NT2/D1 (cell line): ENCODE results near the gene PAPSS2.

ENCODE experiments used
- DNase-seq: peaks from one replicate; pipeline ENCODE4 v3.0.0-alpha.2; 2011; ENCODE audit warnings: low read depth, low spot score
- H3K27me3 ChIP-seq: 2 replicates; pipeline ENCODE4 v1.6.0; 2011; ENCODE audit warnings: mild to moderate bottlenecking; ENCODE audit not compliant: insufficient read length, insufficient read depth
- H3K36me3 ChIP-seq: 2 replicates; pipeline ENCODE4 v1.6.1; 2011; ENCODE audit warnings: mild to moderate bottlenecking, low read length, mixed read lengths; ENCODE audit not compliant: insufficient read depth, insufficient read length
- H3K4me1 ChIP-seq: 2 replicates; pipeline ENCODE4 v1.5.1; 2011; ENCODE audit not compliant: insufficient read depth, insufficient read length
- H3K4me3 ChIP-seq: 2 replicates; pipeline ENCODE4 v1.5.1; 2011; ENCODE audit warnings: low read depth; ENCODE audit not compliant: insufficient read length
- H3K9ac ChIP-seq: 2 replicates; pipeline ENCODE4 v1.6.0; 2011; ENCODE audit warnings: low read depth; ENCODE audit not compliant: insufficient read length
- H3K9me3 ChIP-seq: 2 replicates; pipeline ENCODE4 v1.5.1; 2011; ENCODE audit warnings: mild to moderate bottlenecking, low read length; ENCODE audit not compliant: insufficient read depth
- SUZ12 ChIP-seq: IDR thresholded peaks from 2 replicates; pipeline ENCODE4 v1.6.1; 2011; ENCODE audit not compliant: insufficient read length, insufficient read depth; ENCODE audit errors: extremely low read depth
- YY1 ChIP-seq: IDR thresholded peaks from 2 replicates; pipeline ENCODE4 v1.6.1; 2011; ENCODE audit not compliant: insufficient read length, insufficient read depth
- ZNF274 ChIP-seq: IDR thresholded peaks from 2 replicates; pipeline ENCODE4 v1.6.1; 2011; ENCODE audit warnings: mild to moderate bottlenecking, low read depth, low read length

The PAPSS2 gene

GRCh38 chr10:87702260-87702972 lies 42.7 kb downstream of the PAPSS2 start:
- H3K9ac ChIP-seq = no peak overlapping the region
- H3K36me3 ChIP-seq = no peaks in the 10 kb centered on the region
- no peak for DNase-seq
- H3K27me3 ChIP-seq = no peaks in the 10 kb centered on the region
- TF ChIP-seq YY1 (no peak), SUZ12 (no peak), ZNF274 (no peak)
- H3K9me3 ChIP-seq = no peaks in the 10 kb centered on the region
- no peak overlapping the region for H3K4me3 ChIP-seq
- H3K4me1 ChIP-seq = no peaks in the 10 kb centered on the region

DNA sequence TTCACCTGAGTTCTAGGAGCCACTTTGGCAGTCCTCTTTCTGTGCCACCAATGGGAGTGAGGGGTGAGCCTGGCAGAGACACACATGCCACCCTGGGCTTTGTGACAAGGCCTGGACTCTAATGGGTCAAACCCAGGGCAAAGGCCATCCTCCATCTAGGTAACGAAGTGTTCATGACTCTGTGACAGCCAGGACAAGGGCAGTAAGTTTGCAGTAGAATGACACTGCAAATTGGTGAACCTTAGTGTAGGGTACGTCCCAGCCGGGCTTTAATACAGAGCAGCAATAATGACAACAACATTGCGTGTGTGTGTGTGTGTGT lies 43.3 kb downstream of the PAPSS2 start:
- Histone ChIP-seq H3K4me1 (no peaks in the 10 kb centered on the region), H3K9me3 (no peaks in the 10 kb centered on the region)
- TF ChIP-seq SUZ12 (no peak), ZNF274 (no peak), YY1 (no peak)

GRCh38 chr10:87703771-87704170 lies 44.1 kb downstream of the PAPSS2 start:
- no peaks in the 10 kb centered on the region for H3K9me3 ChIP-seq
- no peak overlapping the region for H3K4me3 ChIP-seq
- DNase-seq = no peak
- TF ChIP-seq ZNF274 = no peak
- H3K9ac ChIP-seq = no peak overlapping the region
- no peaks in the 10 kb centered on the region for H3K4me1 ChIP-seq
- no peaks in the 10 kb centered on the region for H3K27me3 ChIP-seq
- H3K36me3 ChIP-seq = no peaks in the 10 kb centered on the region

More for the DNA sequence above, 43.3 kb downstream of the PAPSS2 start:
- DNase-seq = no peak
- Histone ChIP-seq H3K36me3 (no peaks in the 10 kb centered on the region), H3K27me3 (no peaks in the 10 kb centered on the region), H3K4me3 (no peak overlapping the region), H3K9ac (no peak overlapping the region)

GRCh38 chr10:87705339-87705738 lies 45.7 kb downstream of the PAPSS2 start:
- Histone ChIP-seq H3K4me1 (no peaks in the 10 kb centered on the region), H3K36me3 (peaks cover 2% of the 10 kb centered on the region), H3K9ac (no peak overlapping the region), H3K27me3 (no peaks in the 10 kb centered on the region), H3K9me3 (no peaks in the 10 kb centered on the region), H3K4me3 (no peak overlapping the region)
- no peak for DNase-seq
- TF ChIP-seq YY1 = no peak

GRCh38 chr10:87706731-87707130 lies 47.1 kb downstream of the PAPSS2 start:
- H3K36me3 ChIP-seq = peaks cover 2% of the 10 kb centered on the region
- no peak for TF ChIP-seq ZNF274
- no peak for TF ChIP-seq SUZ12
- no peak for TF ChIP-seq YY1
- no peak overlapping the region for H3K9ac ChIP-seq
- H3K9me3 ChIP-seq = no peaks in the 10 kb centered on the region
- no peaks in the 10 kb centered on the region for H3K27me3 ChIP-seq
- no peak for DNase-seq
- no peaks in the 10 kb centered on the region for H3K4me1 ChIP-seq
- no peak overlapping the region for H3K4me3 ChIP-seq

GRCh38 chr10:87707254-87707653 lies 47.6 kb downstream of the PAPSS2 start:
- H3K27me3 ChIP-seq = no peaks in the 10 kb centered on the region
- H3K9me3 ChIP-seq = no peaks in the 10 kb centered on the region
- H3K4me1 ChIP-seq = no peaks in the 10 kb centered on the region
- TF ChIP-seq YY1 (no peak), SUZ12 (no peak), ZNF274 (no peak)
- no peak overlapping the region for H3K9ac ChIP-seq
- DNase-seq = no peak
- H3K36me3 ChIP-seq = peaks cover 2% of the 10 kb centered on the region
- no peak overlapping the region for H3K4me3 ChIP-seq

- no peak for DNase-seq
- H3K9me3 ChIP-seq = no peaks in the 10 kb centered on the region
- TF ChIP-seq YY1 (no peak), SUZ12 (no peak), ZNF274 (no peak)
- no peaks in the 10 kb centered on the region for H3K4me1 ChIP-seq
- H3K9ac ChIP-seq = no peak overlapping the region
- peaks cover 27% of the 10 kb centered on the region for H3K36me3 ChIP-seq
- no peak overlapping the region for H3K4me3 ChIP-seq
- H3K27me3 ChIP-seq = no peaks in the 10 kb centered on the region
Measured at GRCh38 chr10:87712913-87713616, 53.4 kb downstream of the PAPSS2 start.
